CD14-positive monocyte (primary cell): ENCODE results near the gene CDK1. TPM values are rescaled to one million over a fixed set of nuclear protein-coding genes. Genes with fewer than 3 reads are reported as not detected.
A peak's percentile ranks its signal among the peaks of the same experiment; 100 is the strongest.

Source experiments
- DNase-seq, 3 donors: peaks; one replicate each; pipeline ENCODE4 v3.0.0-alpha.2; 2011 to 2022
- H2AFZ ChIP-seq: 2 replicates; pipeline ENCODE4 v1.6.0; 2012; ENCODE audit warnings: mild to moderate bottlenecking, low read depth, low read length, inconsistent platforms; ENCODE audit not compliant: insufficient read depth, poor library complexity, severe bottlenecking
- H3K27ac ChIP-seq, 2 donors: 1 replicate in 1 of 2; 2 replicates in 1 of 2; pipeline ENCODE4 v1.5.1; 2012 to 2013; ENCODE audit warnings: low read length in 2 of 2, control low read depth in 1 of 2, inconsistent platforms in 1 of 2, low read depth in 1 of 2, mild to moderate bottlenecking in 1 of 2
- H3K27me3 ChIP-seq, 2 donors: one replicate each; pipeline versions ENCODE4 v1.6.0 to v1.6.1; 2011 to 2013; ENCODE audit warnings: low read length in 2 of 2; ENCODE audit not compliant: control insufficient read depth in 2 of 2, insufficient read depth in 2 of 2
- H3K36me3 ChIP-seq, 2 donors: replicated peaks in 1 of 2; 1 replicate in 1 of 2; 2 replicates in 1 of 2; pipeline versions ENCODE4 v1.5.1 to v1.6.1; 2012 to 2013; ENCODE audit warnings: low read length in 2 of 2, control low read depth in 1 of 2, inconsistent platforms in 1 of 2, mild to moderate bottlenecking in 1 of 2; ENCODE audit not compliant: insufficient read depth in 2 of 2, control insufficient read depth in 1 of 2
- H3K4me1 ChIP-seq, 2 donors: 1 replicate in 1 of 2; 2 replicates in 1 of 2; pipeline versions ENCODE4 v1.5.1 to v1.6.1; 2012 to 2013; ENCODE audit warnings: low read length in 2 of 2, control low read depth in 1 of 2, inconsistent platforms in 1 of 2, mild to moderate bottlenecking in 1 of 2, moderate library complexity in 1 of 2; ENCODE audit not compliant: insufficient read depth in 2 of 2, control insufficient read depth in 1 of 2
- H3K4me2 ChIP-seq: replicated peaks from 2 replicates; pipeline ENCODE3; 2012; ENCODE audit warnings: low read length, moderate library complexity, mild to moderate bottlenecking; ENCODE audit not compliant: poor library complexity, severe bottlenecking; ENCODE audit errors: extremely low read depth
- H3K4me3 ChIP-seq, 3 experiments: fragments of 200-600 bp in 1 of 3; sonication (generic) in 1 of 3; replicated peaks in 1 of 3; 1 replicate in 2 of 3; 2 replicates in 1 of 3; pipeline ENCODE4 v1.5.1; 2011 to 2013; ENCODE audit warnings: low read length in 3 of 3, mild to moderate bottlenecking in 3 of 3, control low read depth in 2 of 3, low read depth in 2 of 3, inconsistent platforms in 1 of 3, moderate library complexity in 1 of 3
- H3K79me2 ChIP-seq: 2 replicates; pipeline ENCODE4 v1.6.0; 2012; ENCODE audit warnings: mild to moderate bottlenecking, control low read depth, inconsistent platforms, low read length, moderate library complexity; ENCODE audit not compliant: insufficient read depth
- H3K9ac ChIP-seq: 2 replicates; pipeline ENCODE4 v1.6.0; 2017; ENCODE audit warnings: low read length, mild to moderate bottlenecking; ENCODE audit not compliant: insufficient read depth, poor library complexity, severe bottlenecking
- H3K9me3 ChIP-seq, 2 donors: replicated peaks in 1 of 2; 1 replicate in 1 of 2; 2 replicates in 1 of 2; pipeline versions ENCODE4 v1.5.1 to v1.6.1; 2012 to 2013; ENCODE audit warnings: low read length in 2 of 2, control low read depth in 1 of 2; ENCODE audit not compliant: control insufficient read depth in 1 of 2, insufficient read depth in 1 of 2
- H4K20me1 ChIP-seq: 2 replicates; pipeline ENCODE4 v1.6.0; 2012; ENCODE audit warnings: mild to moderate bottlenecking, low read length, control low read depth, moderate library complexity; ENCODE audit not compliant: insufficient read depth
- H3K27ac Mint-ChIP-seq, 7 donors: one replicate each; pipeline ENCODE4 v1.8.0; 2020; ENCODE audit warnings: mild to moderate bottlenecking in 7 of 7, mixed read lengths in 7 of 7, moderate library complexity in 6 of 7, inconsistent platforms in 2 of 7
- H3K27me3 Mint-ChIP-seq, 3 donors: one replicate each; pipeline ENCODE4 v1.8.0; 2021 to 2022; ENCODE audit warnings: low read depth in 3 of 3, mild to moderate bottlenecking in 3 of 3, mixed read lengths in 3 of 3, moderate library complexity in 3 of 3, inconsistent platforms in 1 of 3
- H3K36me3 Mint-ChIP-seq, 2 donors: one replicate each; pipeline ENCODE4 v1.8.0; 2020; ENCODE audit warnings: mixed read lengths in 2 of 2, inconsistent platforms in 1 of 2, mild to moderate bottlenecking in 1 of 2
- H3K4me1 Mint-ChIP-seq: one replicate; pipeline ENCODE4 v1.8.0; 2020; ENCODE audit warnings: mild to moderate bottlenecking, mixed read lengths
- H3K4me3 Mint-ChIP-seq, 2 donors: one replicate each; pipeline ENCODE4 v1.8.0; 2020; ENCODE audit warnings: mild to moderate bottlenecking in 2 of 2, mixed read lengths in 2 of 2, moderate library complexity in 1 of 2
- H3K9me3 Mint-ChIP-seq, 7 donors: one replicate each; pipeline ENCODE4 v1.8.0; 2020 to 2022; ENCODE audit warnings: mixed read lengths in 7 of 7, mild to moderate bottlenecking in 6 of 7, moderate library complexity in 6 of 7, inconsistent platforms in 2 of 7
- CTCF ChIP-seq: fragments of 200-600 bp; IDR thresholded peaks from one replicate; pipeline ENCODE4 v1.8.0; 2022; ENCODE audit warnings: antibody characterized with exemption, mild to moderate bottlenecking
- WGBS: methylation state at CpG from one replicate; pipeline ENCODE4 v1.1.5; 2013; ENCODE audit warnings: missing lambda C conversion rate; ENCODE audit not compliant: insufficient coverage; 5-methylcytosine and 5-hydroxymethylcytosine counted together
- intact Hi-C, 2 donors: fragments of 100-400 bp; cut with micrococcal nuclease; formaldehyde crosslinking; loops; one replicate each; pipeline versions ENCODE4 v1.15.0 to v1.15.1; 2023
- polyA plus RNA-seq, 3 donors: library from polyadenylated mRNA; depleted of rRNA in 1 of 3; unstranded in 2 of 3; stranded (reverse) in 1 of 3; fragments of 300-500 nt in 2 of 3; fragments of >200 nt in 1 of 3; fragmentation: Illumina TruSeq in 2 of 3; gene quantifications; 1 replicate in 2 of 3; 2 replicates in 1 of 3; pipeline ENCODE4 v1.2.3, GENCODE V29; 2012 to 2021

The CDK1 gene
- polyA plus RNA-seq, 3 donors: 0.08 to 0.21 (median 0.09) TPM

DNA sequence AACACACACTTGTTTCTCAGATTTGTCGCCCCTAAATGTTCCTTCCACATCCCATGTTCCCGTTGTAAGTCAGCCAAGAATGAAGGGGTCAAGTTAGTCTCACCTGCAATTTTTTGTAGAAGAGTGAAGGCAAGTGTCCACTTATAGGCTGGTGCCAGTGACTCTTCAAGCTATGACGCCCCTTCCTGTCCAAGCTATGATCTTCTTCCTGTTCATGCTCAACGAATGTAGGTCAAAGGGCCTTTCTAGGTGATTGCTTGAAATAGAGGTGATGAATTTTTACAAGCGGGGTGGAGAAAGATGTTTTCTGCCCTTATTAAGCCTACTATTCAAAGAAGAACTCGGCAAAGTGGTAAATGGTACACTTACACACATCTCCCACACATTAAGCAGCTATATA is 41.0 kb downstream of the CDK1 start:
- Histone ChIP-seq H3K4me3 (no peak overlapping the region), H3K4me1 (no peaks in the 10 kb centered on the region), H3K9me3 (no peaks in the 10 kb centered on the region), H3K79me2 (no peaks in the 10 kb centered on the region), H3K27ac (no peak overlapping the region), H3K4me2 (no peak overlapping the region), H4K20me1 (no peaks in the 10 kb centered on the region), H3K9ac (no peak overlapping the region), H3K36me3 (no peaks in the 10 kb centered on the region), H2AFZ (no peak overlapping the region), H3K27me3 (no peaks in the 10 kb centered on the region)
- no peak for DNase-seq
- no peaks in the 10 kb centered on the region for H3K36me3 Mint-ChIP-seq
- no peak overlapping the region for H3K27ac Mint-ChIP-seq
- no peak for TF ChIP-seq CTCF
- no peaks in the 10 kb centered on the region for H3K27me3 Mint-ChIP-seq
- 83% methylated on average over 1 of the region's 6 CpGs for WGBS
- H3K9me3 Mint-ChIP-seq: no peaks in the 10 kb centered on the region
- H3K4me3 Mint-ChIP-seq: no peak overlapping the region
- intact Hi-C loops: loop anchor here (5.0 to 10.0 kb wide), 2 partner anchors 143 to 146 kb away; no protein-coding TSS in a partner anchor
- H3K4me1 Mint-ChIP-seq: peaks cover 4% of the 10 kb centered on the region

- Histone ChIP-seq H3K4me2 (no peak overlapping the region), H3K9ac (no peak overlapping the region), H3K4me1 (no peaks in the 10 kb centered on the region), H3K9me3 (no peaks in the 10 kb centered on the region), H3K4me3 (no peak overlapping the region), H3K79me2 (no peaks in the 10 kb centered on the region), H3K27ac (no peak overlapping the region), H2AFZ (no peak overlapping the region), H3K36me3 (no peaks in the 10 kb centered on the region), H4K20me1 (no peaks in the 10 kb centered on the region), H3K27me3 (no peaks in the 10 kb centered on the region)
- intact Hi-C loops: no loop called here
- Mint-ChIP-seq H3K27me3 (no peaks in the 10 kb centered on the region), H3K4me1 (peaks cover 4% of the 10 kb centered on the region), H3K27ac (no peak overlapping the region), H3K36me3 (no peaks in the 10 kb centered on the region), H3K4me3 (peak overlapping the region in 1 of 2 donors; percentile 8), H3K9me3 (no peaks in the 10 kb centered on the region)
- TF ChIP-seq CTCF: no peak
- DNase-seq: no peak
- no CpG with 5 or more reads among the region's 6 CpGs for WGBS
These were observed 41.9 kb downstream of the CDK1 start for GRCh38 chr10:60820093-60820754.
